ENCODE measurements around the gene KCNG4.

The KCNG4 gene

DNA sequence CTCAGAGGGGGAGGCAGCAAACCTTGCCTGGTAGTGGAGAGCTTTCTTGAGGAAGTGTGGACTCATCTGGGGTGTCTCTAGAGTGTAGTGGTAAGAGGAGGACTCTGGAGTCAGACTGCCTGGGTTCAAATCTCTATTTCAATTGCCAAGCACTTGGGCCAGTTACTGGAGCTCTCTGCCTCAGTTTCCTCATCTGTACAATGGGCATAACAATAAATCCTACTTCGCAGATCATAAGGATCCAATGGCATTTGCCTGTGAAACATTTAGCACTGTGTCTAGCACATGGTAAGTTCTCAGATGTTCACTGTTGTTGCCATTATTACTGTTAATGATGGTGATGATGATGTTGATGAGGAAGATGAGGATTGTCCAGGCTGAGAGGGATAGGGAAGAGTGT is 31.2 kb upstream of the KCNG4 start (continued):
- TF ChIP-seq, protein P1, sequence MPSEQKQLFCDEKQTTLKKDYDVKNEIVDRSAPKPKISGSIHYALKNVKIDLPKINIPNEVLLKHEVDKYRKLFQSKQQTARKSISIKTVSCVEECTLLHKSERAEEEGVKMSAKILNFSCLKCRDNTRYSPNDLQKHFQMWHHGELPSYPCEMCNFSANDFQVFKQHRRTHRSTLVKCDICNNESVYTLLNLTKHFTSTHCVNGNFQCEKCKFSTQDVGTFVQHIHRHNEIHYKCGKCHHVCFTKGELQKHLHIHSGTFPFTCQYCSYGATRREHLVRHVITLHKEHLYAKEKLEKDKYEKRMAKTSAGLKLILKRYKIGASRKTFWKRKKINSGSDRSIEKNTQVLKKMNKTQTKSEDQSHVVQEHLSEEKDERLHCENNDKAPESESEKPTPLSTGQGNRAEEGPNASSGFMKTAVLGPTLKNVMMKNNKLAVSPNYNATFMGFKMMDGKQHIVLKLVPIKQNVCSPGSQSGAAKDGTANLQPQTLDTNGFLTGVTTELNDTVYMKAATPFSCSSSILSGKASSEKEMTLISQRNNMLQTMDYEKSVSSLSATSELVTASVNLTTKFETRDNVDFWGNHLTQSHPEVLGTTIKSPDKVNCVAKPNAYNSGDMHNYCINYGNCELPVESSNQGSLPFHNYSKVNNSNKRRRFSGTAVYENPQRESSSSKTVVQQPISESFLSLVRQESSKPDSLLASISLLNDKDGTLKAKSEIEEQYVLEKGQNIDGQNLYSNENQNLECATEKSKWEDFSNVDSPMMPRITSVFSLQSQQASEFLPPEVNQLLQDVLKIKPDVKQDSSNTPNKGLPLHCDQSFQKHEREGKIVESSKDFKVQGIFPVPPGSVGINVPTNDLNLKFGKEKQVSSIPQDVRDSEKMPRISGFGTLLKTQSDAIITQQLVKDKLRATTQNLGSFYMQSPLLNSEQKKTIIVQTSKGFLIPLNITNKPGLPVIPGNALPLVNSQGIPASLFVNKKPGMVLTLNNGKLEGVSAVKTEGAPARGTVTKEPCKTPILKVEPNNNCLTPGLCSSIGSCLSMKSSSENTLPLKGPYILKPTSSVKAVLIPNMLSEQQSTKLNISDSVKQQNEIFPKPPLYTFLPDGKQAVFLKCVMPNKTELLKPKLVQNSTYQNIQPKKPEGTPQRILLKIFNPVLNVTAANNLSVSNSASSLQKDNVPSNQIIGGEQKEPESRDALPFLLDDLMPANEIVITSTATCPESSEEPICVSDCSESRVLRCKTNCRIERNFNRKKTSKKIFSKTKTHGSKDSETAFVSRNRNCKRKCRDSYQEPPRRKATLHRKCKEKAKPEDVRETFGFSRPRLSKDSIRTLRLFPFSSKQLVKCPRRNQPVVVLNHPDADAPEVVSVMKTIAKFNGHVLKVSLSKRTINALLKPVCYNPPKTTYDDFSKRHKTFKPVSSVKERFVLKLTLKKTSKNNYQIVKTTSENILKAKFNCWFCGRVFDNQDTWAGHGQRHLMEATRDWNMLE (tag by site-specific recombination; conservative IDR thresholded peaks at IDR 0.05; ENCODE audit: low read depth): no peak
- TF ChIP-seq YY1 (tag by site-specific recombination; IDR thresholded peaks at IDR 0.05): no peak
- TF ChIP-seq GLI4 (tag by site-specific recombination; IDR thresholded peaks at IDR 0.05): no peak
- no peak for TF ChIP-seq ZNF423 (tag by site-specific recombination; IDR thresholded peaks at IDR 0.05)

DNA sequence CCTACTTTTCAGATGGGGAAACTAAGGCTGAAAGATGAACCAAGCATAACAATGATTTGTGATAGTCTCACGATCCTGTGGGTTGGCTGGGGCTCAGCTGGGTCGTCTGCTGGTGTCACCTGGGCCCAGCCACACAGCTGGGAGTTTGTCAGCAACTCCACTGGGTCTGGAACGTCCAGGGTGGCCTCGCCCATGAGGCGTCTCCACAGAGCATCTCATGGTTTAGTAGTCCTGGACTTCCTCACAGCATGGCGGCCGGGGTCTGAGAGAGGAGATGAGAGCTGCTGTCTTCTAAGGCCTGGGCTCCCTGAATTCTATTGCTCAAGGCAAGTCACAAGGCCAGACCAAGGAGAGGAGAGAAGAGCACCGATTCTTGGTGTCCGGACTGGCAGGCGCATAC is 30.7 kb upstream of the KCNG4 start:
- no peak overlapping the region for H3K27ac ChIP-seq (ENCODE audit: extremely low read depth, low read depth, low read length)
- no peaks in the 10 kb centered on the region for H3K4me1 ChIP-seq (ENCODE audit: control insufficient read depth, insufficient read depth, low read length)
- ChIA-PET POLR2A (no interaction called here), CTCF (no interaction called here)
- TF ChIP-seq ZNF623 (tag by site-specific recombination; IDR thresholded peaks at IDR 0.05) (no peak), ZNF114 (tag by site-specific recombination; IDR thresholded peaks at IDR 0.05) (no peak), ZNF423 (tag by site-specific recombination; IDR thresholded peaks at IDR 0.05) (no peak), KLF7 (tag by site-specific recombination; IDR thresholded peaks at IDR 0.05; ENCODE audit: borderline replicate concordance) (no peak), ZNF146 (tag by site-specific recombination; IDR thresholded peaks at IDR 0.05) (no peak), ZNF48 (tag by site-specific recombination; IDR thresholded peaks at IDR 0.05) (no peak), ZNF404 (tag by site-specific recombination; IDR thresholded peaks at IDR 0.05) (no peak)
- no peaks in the 10 kb centered on the region for H3K36me3 ChIP-seq (ENCODE audit: control insufficient read depth in 2 of 2, insufficient read depth in 1 of 2, low read length in 2 of 2)
- H3K4me3 ChIP-seq (ENCODE audit: low read depth, low read length): no peak overlapping the region
- H3K9me3 ChIP-seq (ENCODE audit: control insufficient read depth, insufficient read depth, low read depth, low read length): no peaks in the 10 kb centered on the region

DNA sequence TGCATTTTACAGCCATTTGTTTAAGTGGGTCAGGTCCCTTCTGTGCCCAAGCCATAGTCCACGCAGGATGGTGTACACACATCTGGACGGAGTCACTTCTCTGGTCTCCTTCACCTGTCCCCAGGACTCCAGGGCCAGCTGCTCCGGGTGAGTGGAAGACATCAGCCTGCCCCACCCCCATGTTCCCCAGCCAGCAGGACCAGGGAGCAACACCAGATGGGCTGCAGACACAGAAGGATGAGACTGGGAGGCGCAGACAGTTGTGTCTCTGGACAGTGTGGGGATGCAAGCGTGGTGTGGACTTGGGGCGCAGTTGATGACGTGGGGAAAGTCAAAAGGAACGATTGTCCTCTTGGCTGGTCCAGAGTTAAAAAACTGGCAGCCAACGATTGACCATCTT is 30.3 kb upstream of the KCNG4 start:
- Histone ChIP-seq H3K4me3 (ENCODE audit: low read depth, low read length) (no peak overlapping the region), H3K4me1 (ENCODE audit: control insufficient read depth, insufficient read depth, low read length) (no peaks in the 10 kb centered on the region), H3K27ac (ENCODE audit: extremely low read depth, low read depth, low read length) (no peak overlapping the region), H3K36me3 (ENCODE audit: control insufficient read depth in 2 of 2, insufficient read depth in 1 of 2, low read length in 2 of 2) (no peaks in the 10 kb centered on the region), H3K9me3 (ENCODE audit: control insufficient read depth, insufficient read depth, low read depth, low read length) (no peaks in the 10 kb centered on the region)
- CTCF ChIA-PET: no interaction called here
- POLR2A ChIA-PET: no interaction called here
- TF ChIP-seq ZNF785 (tag by site-specific recombination; IDR thresholded peaks at IDR 0.05): no peak
- no peak for TF ChIP-seq GLI4 (tag by site-specific recombination; IDR thresholded peaks at IDR 0.05)
- TF ChIP-seq ZNF132 (tag by site-specific recombination; IDR thresholded peaks at IDR 0.05; ENCODE audit: borderline replicate concordance): no peak
- TF ChIP-seq ZNF560 (tag by site-specific recombination; IDR thresholded peaks at IDR 0.05; ENCODE audit: borderline replicate concordance): no peak
- no peak for TF ChIP-seq SP2 (tag by site-specific recombination; IDR thresholded peaks at IDR 0.05)
- no peak for TF ChIP-seq ZNF155 (tag by site-specific recombination; IDR thresholded peaks at IDR 0.05)
- TF ChIP-seq, protein P2, sequence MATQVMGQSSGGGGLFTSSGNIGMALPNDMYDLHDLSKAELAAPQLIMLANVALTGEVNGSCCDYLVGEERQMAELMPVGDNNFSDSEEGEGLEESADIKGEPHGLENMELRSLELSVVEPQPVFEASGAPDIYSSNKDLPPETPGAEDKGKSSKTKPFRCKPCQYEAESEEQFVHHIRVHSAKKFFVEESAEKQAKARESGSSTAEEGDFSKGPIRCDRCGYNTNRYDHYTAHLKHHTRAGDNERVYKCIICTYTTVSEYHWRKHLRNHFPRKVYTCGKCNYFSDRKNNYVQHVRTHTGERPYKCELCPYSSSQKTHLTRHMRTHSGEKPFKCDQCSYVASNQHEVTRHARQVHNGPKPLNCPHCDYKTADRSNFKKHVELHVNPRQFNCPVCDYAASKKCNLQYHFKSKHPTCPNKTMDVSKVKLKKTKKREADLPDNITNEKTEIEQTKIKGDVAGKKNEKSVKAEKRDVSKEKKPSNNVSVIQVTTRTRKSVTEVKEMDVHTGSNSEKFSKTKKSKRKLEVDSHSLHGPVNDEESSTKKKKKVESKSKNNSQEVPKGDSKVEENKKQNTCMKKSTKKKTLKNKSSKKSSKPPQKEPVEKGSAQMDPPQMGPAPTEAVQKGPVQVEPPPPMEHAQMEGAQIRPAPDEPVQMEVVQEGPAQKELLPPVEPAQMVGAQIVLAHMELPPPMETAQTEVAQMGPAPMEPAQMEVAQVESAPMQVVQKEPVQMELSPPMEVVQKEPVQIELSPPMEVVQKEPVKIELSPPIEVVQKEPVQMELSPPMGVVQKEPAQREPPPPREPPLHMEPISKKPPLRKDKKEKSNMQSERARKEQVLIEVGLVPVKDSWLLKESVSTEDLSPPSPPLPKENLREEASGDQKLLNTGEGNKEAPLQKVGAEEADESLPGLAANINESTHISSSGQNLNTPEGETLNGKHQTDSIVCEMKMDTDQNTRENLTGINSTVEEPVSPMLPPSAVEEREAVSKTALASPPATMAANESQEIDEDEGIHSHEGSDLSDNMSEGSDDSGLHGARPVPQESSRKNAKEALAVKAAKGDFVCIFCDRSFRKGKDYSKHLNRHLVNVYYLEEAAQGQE (tag by site-specific recombination; IDR thresholded peaks at IDR 0.05): no peak
- TF ChIP-seq, protein P3, sequence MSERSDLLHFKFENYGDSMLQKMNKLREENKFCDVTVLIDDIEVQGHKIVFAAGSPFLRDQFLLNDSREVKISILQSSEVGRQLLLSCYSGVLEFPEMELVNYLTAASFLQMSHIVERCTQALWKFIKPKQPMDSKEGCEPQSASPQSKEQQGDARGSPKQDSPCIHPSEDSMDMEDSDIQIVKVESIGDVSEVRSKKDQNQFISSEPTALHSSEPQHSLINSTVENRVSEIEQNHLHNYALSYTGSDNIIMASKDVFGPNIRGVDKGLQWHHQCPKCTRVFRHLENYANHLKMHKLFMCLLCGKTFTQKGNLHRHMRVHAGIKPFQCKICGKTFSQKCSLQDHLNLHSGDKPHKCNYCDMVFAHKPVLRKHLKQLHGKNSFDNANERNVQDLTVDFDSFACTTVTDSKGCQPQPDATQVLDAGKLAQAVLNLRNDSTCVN (tag by site-specific recombination; optimal IDR thresholded peaks at IDR 0.05): no peak
- no peak for TF ChIP-seq ZNF629 (tag by site-specific recombination; IDR thresholded peaks at IDR 0.05)
- TF ChIP-seq OVOL3 (tag by site-specific recombination; IDR thresholded peaks at IDR 0.05): no peak
- TF ChIP-seq ZNF391 (tag by site-specific recombination; IDR thresholded peaks at IDR 0.05; ENCODE audit: borderline replicate concordance, low read depth): no peak
- TF ChIP-seq ZNF747 (tag by site-specific recombination; IDR thresholded peaks at IDR 0.05): no peak
- TF ChIP-seq, protein P4, sequence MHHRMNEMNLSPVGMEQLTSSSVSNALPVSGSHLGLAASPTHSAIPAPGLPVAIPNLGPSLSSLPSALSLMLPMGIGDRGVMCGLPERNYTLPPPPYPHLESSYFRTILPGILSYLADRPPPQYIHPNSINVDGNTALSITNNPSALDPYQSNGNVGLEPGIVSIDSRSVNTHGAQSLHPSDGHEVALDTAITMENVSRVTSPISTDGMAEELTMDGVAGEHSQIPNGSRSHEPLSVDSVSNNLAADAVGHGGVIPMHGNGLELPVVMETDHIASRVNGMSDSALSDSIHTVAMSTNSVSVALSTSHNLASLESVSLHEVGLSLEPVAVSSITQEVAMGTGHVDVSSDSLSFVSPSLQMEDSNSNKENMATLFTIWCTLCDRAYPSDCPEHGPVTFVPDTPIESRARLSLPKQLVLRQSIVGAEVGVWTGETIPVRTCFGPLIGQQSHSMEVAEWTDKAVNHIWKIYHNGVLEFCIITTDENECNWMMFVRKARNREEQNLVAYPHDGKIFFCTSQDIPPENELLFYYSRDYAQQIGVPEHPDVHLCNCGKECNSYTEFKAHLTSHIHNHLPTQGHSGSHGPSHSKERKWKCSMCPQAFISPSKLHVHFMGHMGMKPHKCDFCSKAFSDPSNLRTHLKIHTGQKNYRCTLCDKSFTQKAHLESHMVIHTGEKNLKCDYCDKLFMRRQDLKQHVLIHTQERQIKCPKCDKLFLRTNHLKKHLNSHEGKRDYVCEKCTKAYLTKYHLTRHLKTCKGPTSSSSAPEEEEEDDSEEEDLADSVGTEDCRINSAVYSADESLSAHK (tag by site-specific recombination; IDR thresholded peaks at IDR 0.05): no peak
- no peak for TF ChIP-seq ZFHX2 (tag by site-specific recombination; conservative IDR thresholded peaks at IDR 0.05)

Measured in HEK293 (cell line).